Left hindlimb (tissue), 1 donor: ENCODE measurements around the gene DGKD.
"Not testable (repeated sequence)": the region's sequence is repeated elsewhere in the genome, so short reads cannot be mapped to it uniquely, and the experiment has no call there.

ENCODE experiments used
- DNase-seq: peaks from one replicate; pipeline ENCODE4 v3.0.0-alpha.2; 2018

The DGKD gene

GRCh38 chr2:233362742-233363141 lies 8.4 kb downstream of the DGKD start:
- DNase-seq = no peak

DNA sequence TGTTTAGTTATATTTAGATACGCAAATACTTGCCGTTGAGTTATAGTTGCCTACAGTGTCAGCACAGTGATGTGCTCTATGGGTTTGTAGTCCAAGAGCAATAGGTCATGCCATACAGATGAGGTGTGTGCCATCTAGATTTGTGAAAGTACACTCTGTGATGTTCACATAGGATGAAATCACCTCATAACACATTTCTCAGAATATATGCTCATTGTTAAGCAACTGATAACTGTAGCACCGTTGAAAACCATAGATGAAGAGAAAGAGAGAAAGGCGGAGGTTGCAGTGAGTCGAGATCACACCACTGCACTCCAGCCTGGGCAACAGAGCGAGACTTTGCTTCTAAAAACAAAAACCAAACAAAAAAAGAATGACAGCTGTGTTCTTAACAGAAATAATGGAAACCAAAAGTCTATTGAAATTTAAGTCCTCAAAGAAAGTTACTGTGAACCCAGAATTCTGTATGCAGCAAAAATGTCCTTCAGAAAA lies 9.5 kb downstream of the DGKD start:
- DNase-seq = no peak

DNA sequence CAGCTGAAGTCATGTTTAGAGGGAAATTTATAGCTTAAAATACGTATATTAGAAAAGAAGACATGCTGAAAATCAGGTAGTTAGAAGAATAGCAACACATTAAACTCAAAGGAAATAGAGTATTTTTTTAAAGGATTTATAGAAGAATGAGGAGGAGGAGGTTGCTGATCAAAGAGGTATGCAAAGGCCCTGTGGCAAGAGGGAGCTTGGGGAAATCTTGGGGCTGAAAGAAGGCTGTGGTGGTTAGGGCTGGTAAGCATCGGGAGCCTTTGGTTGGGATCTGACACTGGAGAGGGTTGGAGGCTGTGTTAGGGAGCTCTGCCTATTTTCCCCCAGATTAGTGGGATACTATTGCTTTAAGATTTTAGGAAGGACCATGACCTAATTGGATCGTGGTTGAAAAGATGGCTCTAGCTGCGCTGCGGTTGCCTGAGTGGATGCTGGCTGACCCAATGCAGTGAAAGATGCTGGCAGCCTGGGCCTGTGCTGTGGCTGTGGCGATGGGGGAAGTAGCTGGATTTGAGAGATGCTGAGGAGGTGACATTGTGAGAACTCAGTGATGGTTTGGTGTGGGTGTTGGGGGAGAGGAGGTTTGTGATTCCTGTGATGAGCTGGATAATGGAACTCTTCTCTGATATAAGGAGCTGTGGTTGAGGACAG lies 11.7 kb downstream of the DGKD start:
- no peak for DNase-seq

DNA sequence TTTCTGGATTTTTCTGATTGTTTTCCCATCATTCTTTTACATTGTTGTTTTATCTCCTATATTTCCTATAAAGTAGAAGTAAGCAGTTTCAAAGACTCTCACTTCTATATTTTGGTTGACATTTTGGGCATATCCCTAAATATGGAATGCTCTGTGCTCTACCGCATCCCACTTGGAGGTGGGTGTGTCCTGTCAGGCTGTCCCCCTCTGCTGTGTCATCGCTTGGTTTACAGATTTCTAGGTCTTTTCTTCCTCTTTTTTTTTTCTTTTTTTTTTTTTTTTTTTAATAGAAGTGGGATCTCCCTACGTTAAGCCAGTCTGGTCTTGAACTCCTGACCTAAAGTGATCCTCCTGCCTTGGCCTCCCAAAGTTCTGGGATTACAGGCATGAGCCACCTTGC lies 13.3 kb downstream of the DGKD start:
- no peak for DNase-seq

DNA sequence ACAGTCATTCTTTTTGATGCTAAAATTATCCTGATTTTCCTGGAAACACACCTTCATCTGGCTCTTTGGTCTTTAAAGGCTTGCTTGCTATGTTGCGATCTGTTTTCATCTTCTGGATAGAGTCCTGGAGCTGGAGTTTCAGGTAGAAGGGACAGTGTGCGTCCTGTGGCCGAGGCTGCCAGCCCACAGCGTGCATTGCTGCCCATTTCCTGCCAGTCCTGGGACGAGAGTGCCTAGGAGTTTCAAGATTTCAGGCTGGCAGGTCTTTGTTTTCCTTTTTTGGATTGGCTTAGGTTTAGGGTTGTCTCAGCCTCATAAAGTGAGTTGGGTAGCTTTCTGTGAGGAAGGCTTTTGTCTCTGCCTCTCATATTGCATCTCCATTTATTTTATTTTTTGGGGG lies 14.5 kb downstream of the DGKD start:
- no peak for DNase-seq

DNA sequence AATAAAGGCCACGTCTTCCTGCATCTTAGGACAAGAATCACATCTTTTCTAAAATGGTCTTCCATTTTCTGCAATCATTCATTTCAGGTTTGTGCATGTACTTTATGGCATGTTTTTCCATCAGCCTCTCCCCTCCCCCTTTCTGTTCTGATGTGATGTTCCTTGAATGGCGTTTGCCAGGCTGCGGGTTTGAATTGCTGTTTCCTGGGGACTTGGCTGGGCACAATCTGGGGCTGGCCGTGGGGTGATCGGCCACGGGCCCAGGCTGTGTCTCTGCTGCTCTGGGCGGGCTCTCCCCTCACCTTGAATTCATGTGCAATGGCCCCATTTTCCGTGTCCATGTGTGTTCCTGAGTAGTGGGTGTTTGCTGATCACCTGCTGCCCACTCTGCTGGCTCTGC lies 15.2 kb downstream of the DGKD start:
- no peak for DNase-seq

DNA sequence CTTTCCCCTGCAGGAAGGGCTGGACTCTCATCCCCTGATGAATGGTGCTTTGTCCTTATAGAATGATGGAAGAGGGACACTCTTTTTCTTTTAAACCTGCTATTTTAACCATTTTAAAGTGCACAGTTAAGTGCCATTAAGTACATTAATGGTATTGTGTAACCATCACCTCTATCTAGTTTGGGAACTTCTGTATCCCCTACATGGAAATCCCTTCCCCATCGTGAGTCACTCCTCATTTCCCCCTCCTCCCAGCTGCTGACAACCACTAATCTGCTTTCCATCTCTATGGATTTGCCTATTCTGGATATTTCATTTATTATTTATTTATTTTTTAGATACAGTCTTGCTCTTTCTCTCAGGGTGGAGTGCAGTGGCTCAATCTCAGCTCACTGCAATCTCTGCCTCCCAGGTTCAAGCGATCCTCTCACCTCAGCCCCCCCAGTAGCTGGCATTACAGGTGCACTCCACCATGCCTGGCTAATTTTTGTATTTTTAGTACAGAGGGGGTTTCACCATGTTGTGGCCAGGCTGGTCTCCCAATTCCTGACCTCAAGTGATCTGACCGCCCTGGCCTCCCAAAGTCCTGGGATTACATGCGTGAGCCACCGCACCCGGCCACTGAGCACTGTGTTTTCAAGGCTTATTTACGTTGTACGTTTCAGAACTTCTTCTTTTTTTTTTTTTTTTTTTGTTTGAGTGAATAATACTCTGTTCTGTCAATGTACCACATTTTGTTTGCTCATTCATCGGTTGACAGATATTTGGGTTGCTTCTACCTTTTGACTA lies 15.8 kb downstream of the DGKD start:
- DNase-seq = no peak

DNA sequence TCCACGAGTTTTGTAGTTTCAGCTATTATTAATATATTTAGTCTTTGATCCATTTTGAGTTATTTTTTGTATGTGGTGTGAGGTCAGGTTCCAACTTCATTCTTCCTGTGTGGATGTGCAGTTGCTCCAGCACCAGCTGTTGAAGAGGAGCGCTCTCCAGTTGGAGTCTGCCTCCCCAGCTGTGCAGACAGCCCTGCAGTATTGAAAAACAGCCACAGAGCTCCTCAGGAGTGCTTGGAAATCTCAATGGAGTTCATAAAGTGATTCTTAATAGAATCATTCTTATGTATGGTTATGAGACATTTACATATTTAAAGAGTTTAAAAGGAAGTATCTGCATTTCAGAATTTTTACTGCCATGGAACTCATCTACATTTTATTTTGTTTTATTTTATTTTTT lies 17.3 kb downstream of the DGKD start:
- DNase-seq = no peak

- no peak for DNase-seq
Measured at GRCh38 chr2:233372855-233373254, 18.6 kb downstream of the DGKD start.

DNA sequence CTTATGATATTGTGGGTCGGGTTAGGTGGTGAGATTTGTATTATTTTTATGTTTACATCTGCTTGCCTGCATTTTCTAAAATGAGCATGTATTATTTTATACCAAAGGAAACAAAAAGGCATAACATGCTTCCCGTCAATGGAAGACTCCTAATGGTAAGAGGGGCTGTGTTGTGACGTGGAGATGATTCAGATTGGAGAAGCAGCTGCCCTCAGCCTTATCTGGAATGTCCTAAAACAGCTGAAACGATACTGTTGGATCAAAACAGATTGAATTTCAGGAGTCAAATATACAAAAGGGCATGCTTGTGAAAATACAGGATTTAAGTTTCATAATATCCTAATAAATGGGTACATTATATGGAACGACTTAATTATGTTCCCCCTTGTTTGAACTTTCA lies 19.0 kb downstream of the DGKD start:
- DNase-seq = no peak

DNA sequence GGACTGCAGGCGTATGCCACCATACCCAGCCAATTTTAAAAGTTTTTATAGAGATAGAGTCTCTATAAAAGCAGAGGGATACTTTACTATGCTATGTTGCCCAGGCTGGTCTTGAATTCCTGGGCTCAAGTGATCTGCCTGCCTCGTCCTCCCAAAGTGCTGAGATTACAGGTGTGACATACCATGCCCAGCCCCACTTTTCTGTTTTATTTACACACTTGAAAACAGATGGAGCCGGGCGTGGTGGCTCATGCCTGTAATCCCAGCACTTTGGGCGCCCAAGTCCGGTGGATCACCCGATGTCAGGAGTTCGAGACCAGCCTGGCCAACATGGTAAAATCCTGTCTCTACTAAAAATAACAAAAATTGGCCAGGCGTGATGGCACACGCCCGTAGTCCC lies 20.5 kb downstream of the DGKD start:
- not testable (repeated sequence) for DNase-seq

- DNase-seq = no peak
Measured at GRCh38 chr2:233375490-233376314, 21.4 kb downstream of the DGKD start.

- no peak for DNase-seq
Measured at GRCh38 chr2:233379034-233379433, 24.7 kb downstream of the DGKD start.

DNA sequence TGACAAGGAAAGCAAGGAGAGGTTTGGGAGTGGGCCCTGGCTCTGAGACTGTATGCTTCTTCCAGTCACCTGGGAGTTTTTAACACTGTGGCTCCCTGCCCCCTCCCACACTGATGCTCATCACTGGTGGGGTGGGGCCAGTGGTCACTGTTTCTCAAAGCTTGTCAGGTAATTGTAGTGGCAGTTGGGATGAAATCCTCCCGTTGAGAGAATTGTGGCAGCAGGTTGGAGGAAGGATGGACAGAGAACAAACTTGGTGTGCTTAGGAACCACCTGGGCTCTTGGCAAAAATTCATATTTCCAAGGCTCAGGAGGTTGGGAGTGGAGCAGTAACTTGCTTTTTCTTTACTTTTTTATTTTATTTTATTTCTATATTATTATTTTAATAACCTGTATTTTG lies 25.1 kb downstream of the DGKD start:
- DNase-seq = no peak

GRCh38 chr2:233380132-233380895 lies 26.0 kb downstream of the DGKD start:
- no peak for DNase-seq

- DNase-seq = no peak
Measured at GRCh38 chr2:233380995-233381637, 26.8 kb downstream of the DGKD start.

DNA sequence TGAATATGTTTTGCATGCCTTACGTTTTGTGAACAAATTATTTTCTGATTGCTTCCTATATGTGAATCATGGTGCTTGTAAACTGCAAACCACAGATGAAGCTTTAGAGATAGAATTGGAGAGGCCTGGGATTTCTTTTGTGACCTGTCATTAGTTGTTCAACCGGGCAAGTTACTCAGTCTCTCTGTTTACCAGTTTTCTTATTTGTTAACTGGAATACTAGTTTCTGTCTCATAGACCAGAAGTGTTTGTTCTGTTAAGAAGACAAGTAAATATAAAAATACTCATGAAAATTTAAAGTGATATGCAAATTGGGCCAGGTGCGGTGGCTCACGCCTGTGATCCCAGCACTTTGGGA lies 27.3 kb downstream of the DGKD start:
- no peak for DNase-seq

DNA sequence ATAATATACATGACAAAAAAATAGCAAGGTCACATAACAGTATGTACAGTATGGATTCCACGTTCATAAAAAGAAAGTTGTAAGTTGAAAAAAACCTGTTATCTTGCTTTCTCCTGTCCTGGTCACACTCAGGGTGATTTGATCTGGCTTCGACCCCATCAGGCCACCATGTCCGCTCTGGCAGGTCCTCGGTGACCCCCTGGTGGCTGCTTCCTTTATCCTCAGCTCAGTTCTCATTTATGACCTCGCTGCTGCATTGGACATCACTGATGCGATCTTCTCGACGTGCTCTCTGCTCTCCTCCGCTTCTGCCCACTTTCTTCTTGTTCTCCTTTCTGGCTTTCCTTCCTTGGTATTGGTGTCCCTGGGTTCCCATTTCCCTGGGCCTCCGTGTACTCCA lies 29.7 kb downstream of the DGKD start:
- DNase-seq = no peak

- DNase-seq = no peak
Measured at GRCh38 chr2:233384811-233385488, 30.7 kb downstream of the DGKD start.

GRCh38 chr2:233385489-233386044 lies 31.3 kb downstream of the DGKD start:
- DNase-seq = no peak

DNA sequence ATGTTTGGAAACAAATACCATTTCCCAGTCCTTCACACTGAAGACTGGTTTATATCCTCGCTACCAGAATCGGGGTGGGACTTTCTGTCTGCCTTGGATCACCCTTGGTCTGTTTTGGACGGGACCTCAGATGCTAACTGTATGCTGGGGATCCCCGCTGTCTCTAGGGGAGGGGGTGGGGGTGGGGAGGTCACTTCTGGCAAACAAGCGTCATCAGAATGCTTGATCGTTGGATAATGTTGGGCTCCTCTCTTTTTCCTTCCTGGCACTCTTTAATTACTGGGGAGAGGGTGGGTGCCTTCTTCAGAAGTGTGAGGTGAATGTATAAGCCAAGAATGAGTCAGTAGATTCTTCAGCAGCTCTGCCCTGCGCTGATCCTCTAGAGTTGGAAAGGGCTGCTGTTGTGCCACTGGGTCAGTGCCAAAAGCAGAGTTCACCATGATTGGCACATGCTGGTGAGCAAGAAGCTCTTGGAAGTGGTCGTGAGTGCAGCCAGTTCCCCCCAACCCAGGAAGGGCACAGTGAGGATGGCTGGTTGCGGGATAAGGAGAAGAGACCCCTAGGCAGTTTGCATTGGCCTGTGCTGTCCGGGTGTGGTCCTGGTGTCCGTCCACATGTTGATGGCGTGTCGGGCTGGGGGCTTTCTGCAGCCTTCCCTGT lies 32.2 kb downstream of the DGKD start:
- no peak for DNase-seq
